Measurements from ENCODE around the gene PTCD1. TPM values are rescaled to one million over a fixed set of nuclear protein-coding genes. Genes with fewer than 3 reads are reported as not detected.

Gene PTCD1
- total RNA-seq, 1 donor from 2014 or later, result 5.8 TPM

GRCh38 chr7:99398891-99399445 lies 39.6 kb downstream of the PTCD1 start:
- H4K20me1 ChIP-seq (ENCODE audit: insufficient read depth, low read length), result peaks cover 78% of the 10 kb centered on the region
- no peak for DNase-seq (ENCODE audit: low read depth)
- no peak for FAIRE-seq
- Mint-ChIP-seq H3K9me3 (ENCODE audit: unreplicated experiment) (no peaks in the 10 kb centered on the region), H3K36me3 (ENCODE audit: low read depth, unreplicated experiment) (peaks cover 25% of the 10 kb centered on the region), H3K27ac (ENCODE audit: unreplicated experiment) (no peak overlapping the region), H3K4me1 (ENCODE audit: low read depth, unreplicated experiment) (peaks cover 8% of the 10 kb centered on the region), H3K27me3 (ENCODE audit: low read depth, unreplicated experiment) (no peaks in the 10 kb centered on the region), H3K4me3 (ENCODE audit: unreplicated experiment) (no peak overlapping the region)
- TF ChIP-seq EZH2 (IDR thresholded peaks at IDR 0.05; ENCODE audit: insufficient read depth, low read length) (no peak), CTCF (IDR thresholded peaks at IDR 0.05; ENCODE audit: insufficient read depth, low read depth, low read length) (no peak)
- no peak overlapping the region for H3K9ac ChIP-seq (ENCODE audit: low read length)
- no peak overlapping the region for H3K4me3 ChIP-seq (ENCODE audit: insufficient read depth, low read depth, low read length)
- no peaks in the 10 kb centered on the region for H3K27me3 ChIP-seq (ENCODE audit: insufficient read depth, low read length)
- H3K4me2 ChIP-seq (ENCODE audit: low read length), result no peak overlapping the region
- H3K9me3 ChIP-seq (ENCODE audit: insufficient read depth, low read depth, low read length), result no peaks in the 10 kb centered on the region
- no peak overlapping the region for H3K27ac ChIP-seq (ENCODE audit: low read depth, low read length)
- H3K4me1 ChIP-seq (ENCODE audit: insufficient read depth, low read length), result peaks cover under 1% of the 10 kb centered on the region
- H2AFZ ChIP-seq (ENCODE audit: low read depth, low read length), result no peak overlapping the region
- H3K36me3 ChIP-seq (ENCODE audit: insufficient read depth, low read length), result peaks cover 44% of the 10 kb centered on the region
- peaks cover 37% of the 10 kb centered on the region for H3K79me2 ChIP-seq (ENCODE audit: insufficient read depth, low read length)

- FAIRE-seq (no peak), DNase-seq (ENCODE audit: low read depth) (no peak)
- H3K9me3 ChIP-seq (ENCODE audit: insufficient read depth, low read depth, low read length), result no peaks in the 10 kb centered on the region
- peaks cover 21% of the 10 kb centered on the region for H3K36me3 Mint-ChIP-seq (ENCODE audit: low read depth, unreplicated experiment)
- H3K79me2 ChIP-seq (ENCODE audit: insufficient read depth, low read length), result peaks cover 32% of the 10 kb centered on the region
- H3K4me1 ChIP-seq (ENCODE audit: insufficient read depth, low read length), result peaks cover 14% of the 10 kb centered on the region
- no peak overlapping the region for H3K4me2 ChIP-seq (ENCODE audit: low read length)
- H3K27ac Mint-ChIP-seq (ENCODE audit: unreplicated experiment), result no peak overlapping the region
- H3K4me3 Mint-ChIP-seq (ENCODE audit: unreplicated experiment), result no peak overlapping the region
- no peak overlapping the region for H3K9ac ChIP-seq (ENCODE audit: low read length)
- peaks cover 77% of the 10 kb centered on the region for H4K20me1 ChIP-seq (ENCODE audit: insufficient read depth, low read length)
- no peak overlapping the region for H3K27ac ChIP-seq (ENCODE audit: low read depth, low read length)
- no peaks in the 10 kb centered on the region for H3K9me3 Mint-ChIP-seq (ENCODE audit: unreplicated experiment)
- TF ChIP-seq CTCF (IDR thresholded peaks at IDR 0.05; ENCODE audit: insufficient read depth, low read depth, low read length) (no peak), EZH2 (IDR thresholded peaks at IDR 0.05; ENCODE audit: insufficient read depth, low read length) (no peak)
- H3K4me3 ChIP-seq (ENCODE audit: insufficient read depth, low read depth, low read length), result no peak overlapping the region
- no peaks in the 10 kb centered on the region for H3K27me3 Mint-ChIP-seq (ENCODE audit: low read depth, unreplicated experiment)
- H2AFZ ChIP-seq (ENCODE audit: low read depth, low read length), result no peak overlapping the region
- H3K4me1 Mint-ChIP-seq (ENCODE audit: low read depth, unreplicated experiment), result peaks cover 14% of the 10 kb centered on the region
- H3K36me3 ChIP-seq (ENCODE audit: insufficient read depth, low read length), result peaks cover 38% of the 10 kb centered on the region
- H3K27me3 ChIP-seq (ENCODE audit: insufficient read depth, low read length), result no peaks in the 10 kb centered on the region
These were observed 41.2 kb downstream of the PTCD1 start for GRCh38 chr7:99397297-99397983.
